K562 (cell line): ENCODE measurements around the gene GABRR1.

Source experiments
- CTCF ChIP-seq, 3 experiments: IDR thresholded peaks in 2 of 3; conservative IDR thresholded peaks in 1 of 3; 2 replicates each; pipeline ENCODE4 v1.5.1; 2011 to 2012; ENCODE audit warnings: low read length in 3 of 3, mild to moderate bottlenecking in 3 of 3, control low read depth in 2 of 3, improper control_type of control experiment in 1 of 3, inconsistent platforms in 1 of 3, low read depth in 1 of 3, mixed read lengths in 1 of 3, moderate library complexity in 1 of 3; ENCODE audit not compliant: insufficient read depth in 2 of 3
- E4F1 ChIP-seq: fragments of 250-450 bp; sonication (Bioruptor Pico); IDR thresholded peaks from 2 replicates; pipeline ENCODE4 v1.5.0; 2021; ENCODE audit warnings: mild to moderate bottlenecking, borderline replicate concordance
- EZH2 ChIP-seq: IDR thresholded peaks from 2 replicates; pipeline ENCODE4 v1.6.1; 2012; ENCODE audit warnings: low read depth, mild to moderate bottlenecking, inconsistent platforms, low read length, borderline replicate concordance
- RBM17 ChIP-seq: fragments of 200-400 bp; formaldehyde crosslinking; IDR thresholded peaks from 2 replicates; pipeline ENCODE4 v1.6.1; 2017; ENCODE audit warnings: low read depth, mild to moderate bottlenecking, low read length, borderline replicate concordance
- RUNX1 ChIP-seq: sonication (generic); IDR thresholded peaks from 2 replicates; pipeline ENCODE4 v1.6.1; 2016; ENCODE audit warnings: antibody characterized with exemption, low read depth
- SRSF9 ChIP-seq: fragments of 200-400 bp; formaldehyde crosslinking; IDR thresholded peaks from 2 replicates; pipeline ENCODE4 v1.6.1; 2017; ENCODE audit warnings: low read depth, low read length, borderline replicate concordance
- USF2 ChIP-seq: sonication (generic); formaldehyde crosslinking; IDR thresholded peaks from 2 replicates; pipeline ENCODE4 v1.5.0; 2020; ENCODE audit warnings: missing genetic modification reagents
- ZBTB49 ChIP-seq: sonication (generic); formaldehyde crosslinking; IDR thresholded peaks from 2 replicates; pipeline ENCODE4 v1.8.0; 2022; ENCODE audit warnings: missing genetic modification reagents, mild to moderate bottlenecking, borderline replicate concordance
- ZFP91 ChIP-seq: sonication (generic); formaldehyde crosslinking; IDR thresholded peaks from 2 replicates; pipeline ENCODE4 v1.8.0; 2022; ENCODE audit warnings: mild to moderate bottlenecking, missing genetic modification reagents
- ZHX1 ChIP-seq: fragments of 150-350 bp; conservative IDR thresholded peaks from 2 replicates; pipeline ENCODE4 v1.6.1; 2014; ENCODE audit warnings: low read length

- TF ChIP-seq SRSF9 (no peak), RBM17 (no peak), ZFP91 (CRISPR knock-in tag) (no peak), RUNX1 (no peak), CTCF (IDR thresholded peaks at IDR 0.05 in 2 of 3, conservative IDR thresholded peaks at IDR 0.05 in 1 of 3; ENCODE audit: insufficient read depth in 2 of 3, low read depth in 1 of 3, low read length in 3 of 3) (no peak), USF2 (no peak), EZH2 (no peak), ZHX1 (no peak), E4F1 (CRISPR knock-in tag) (no peak), ZBTB49 (CRISPR knock-in tag) (no peak)
These were observed 1.8 kb downstream of the GABRR1 start for GRCh38 chr6:89215391-89215790.
